ENCODE measurements around the gene MCMBP.

GRCh38 chr10:119803264-119803663 is 69.4 kb downstream of the MCMBP start:
- no peak for TF ChIP-seq CTCF (conservative IDR thresholded peaks at IDR 0.05; ENCODE audit: low read depth, low read length)
- no peak for TF ChIP-seq EZH2 (IDR thresholded peaks at IDR 0.05; ENCODE audit: borderline replicate concordance, low read depth, low read length, poor library complexity, severe bottlenecking)

Measured in A673 (cell line).